GM21423 (cell line): ENCODE data around the gene KCNH1.

Experiments used
- ATAC-seq: cut with Tn5 transposase; IDR thresholded peaks from one replicate; pipeline ENCODE4 v1.9.1; 2021; ENCODE audit warnings: mild to moderate bottlenecking, moderate library complexity; ENCODE audit not compliant: unreplicated experiment

Gene KCNH1

DNA sequence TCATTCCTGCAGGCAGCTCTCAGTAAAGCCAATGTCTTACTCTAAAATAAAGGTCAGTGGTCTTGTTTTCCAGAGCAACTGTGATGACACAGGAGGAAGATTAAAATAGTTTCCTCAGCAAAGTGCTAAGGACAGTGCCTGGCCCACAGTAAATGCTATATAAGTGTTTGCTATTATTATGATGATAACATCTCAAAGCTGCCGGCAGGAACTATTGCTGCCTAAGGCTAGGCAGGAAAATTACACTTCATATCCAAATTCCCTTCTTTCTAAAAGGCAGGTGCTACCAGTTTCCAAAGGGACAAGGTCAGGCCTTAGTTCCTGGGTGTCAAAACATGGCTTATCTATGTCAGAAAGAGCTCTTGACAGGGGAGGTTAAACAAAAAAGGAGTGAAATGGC is 403.9 kb downstream of the KCNH1 start:
- no peak for ATAC-seq

- ATAC-seq, result no peak
These were observed 405.4 kb downstream of the KCNH1 start for GRCh38 chr1:210728437-210729149.

GRCh38 chr1:210727709-210728108 is 406.2 kb downstream of the KCNH1 start:
- no peak for ATAC-seq

- no peak for ATAC-seq
These were observed 407.3 kb downstream of the KCNH1 start for GRCh38 chr1:210726621-210727020.

DNA sequence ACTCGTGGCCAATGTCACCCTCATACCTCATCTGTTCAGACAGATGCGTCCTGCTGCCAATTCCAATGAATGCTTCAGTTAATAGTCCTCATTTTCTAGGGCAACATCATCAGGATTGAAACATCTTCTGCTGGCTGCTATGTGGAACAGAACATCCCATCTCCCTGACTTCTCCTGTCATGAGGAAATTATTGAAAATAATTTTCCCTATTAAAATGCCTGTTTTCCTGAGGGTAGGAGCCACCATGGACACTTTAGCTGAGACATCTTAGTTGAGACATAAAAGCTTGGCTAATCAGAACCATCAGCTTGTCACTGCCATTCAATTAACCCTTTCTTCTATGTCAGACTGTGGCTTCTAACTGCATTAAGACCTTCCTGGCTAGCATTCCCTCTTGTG is 409.2 kb downstream of the KCNH1 start:
- no peak for ATAC-seq

DNA sequence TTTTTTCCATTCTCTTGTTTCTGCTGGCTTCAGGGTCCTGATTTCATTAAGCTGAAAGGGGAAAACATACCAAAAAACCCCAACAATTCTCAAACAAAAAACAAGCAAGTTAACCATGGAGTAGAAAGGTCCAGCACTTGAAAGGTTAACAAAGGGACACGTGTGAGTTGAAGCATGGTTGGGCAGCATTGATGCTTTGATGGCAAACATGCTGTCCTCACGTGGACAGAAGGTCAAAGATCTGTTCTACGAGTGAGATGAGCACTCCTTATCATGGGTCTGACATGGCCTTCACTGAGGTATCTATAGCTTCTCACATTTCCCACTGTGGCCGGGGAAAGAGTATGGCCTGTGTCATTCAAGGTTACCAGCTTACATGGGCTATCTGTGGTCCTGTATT is 410.3 kb downstream of the KCNH1 start:
- ATAC-seq, result no peak

DNA sequence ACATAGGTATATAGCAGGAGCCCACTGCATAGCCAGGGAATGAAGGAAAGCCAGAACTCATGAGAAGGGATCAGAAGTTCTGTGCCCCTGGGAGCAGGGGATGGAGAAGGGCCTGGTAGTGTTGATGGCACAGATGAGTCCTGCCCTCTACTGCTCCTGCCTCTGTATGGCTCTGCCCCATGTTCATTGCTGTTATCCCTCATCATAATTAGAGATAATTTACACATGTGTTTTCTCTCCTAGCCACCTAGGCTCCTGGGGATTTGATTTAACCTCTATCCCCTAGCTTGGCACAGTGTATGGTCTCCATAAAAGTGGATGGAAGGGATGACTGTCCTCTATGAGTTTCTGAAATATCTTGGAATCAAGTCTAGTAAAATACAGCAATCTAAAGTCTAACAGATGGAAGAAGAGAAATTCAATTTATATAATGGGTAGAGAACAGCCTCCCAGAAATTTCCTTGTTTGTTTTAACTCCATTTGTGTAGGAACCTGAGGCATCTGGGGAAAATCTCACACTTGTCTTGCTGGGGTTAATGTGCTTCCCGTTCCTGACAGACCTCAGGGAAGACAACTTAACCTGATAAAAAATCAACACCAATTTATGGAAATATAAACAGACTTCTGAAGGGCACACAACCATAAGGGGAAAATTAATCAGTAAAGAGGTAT is 411.4 kb downstream of the KCNH1 start:
- no peak for ATAC-seq

- ATAC-seq, result no peak
These were observed 418.9 kb downstream of the KCNH1 start for GRCh38 chr1:210715072-210715471.

DNA sequence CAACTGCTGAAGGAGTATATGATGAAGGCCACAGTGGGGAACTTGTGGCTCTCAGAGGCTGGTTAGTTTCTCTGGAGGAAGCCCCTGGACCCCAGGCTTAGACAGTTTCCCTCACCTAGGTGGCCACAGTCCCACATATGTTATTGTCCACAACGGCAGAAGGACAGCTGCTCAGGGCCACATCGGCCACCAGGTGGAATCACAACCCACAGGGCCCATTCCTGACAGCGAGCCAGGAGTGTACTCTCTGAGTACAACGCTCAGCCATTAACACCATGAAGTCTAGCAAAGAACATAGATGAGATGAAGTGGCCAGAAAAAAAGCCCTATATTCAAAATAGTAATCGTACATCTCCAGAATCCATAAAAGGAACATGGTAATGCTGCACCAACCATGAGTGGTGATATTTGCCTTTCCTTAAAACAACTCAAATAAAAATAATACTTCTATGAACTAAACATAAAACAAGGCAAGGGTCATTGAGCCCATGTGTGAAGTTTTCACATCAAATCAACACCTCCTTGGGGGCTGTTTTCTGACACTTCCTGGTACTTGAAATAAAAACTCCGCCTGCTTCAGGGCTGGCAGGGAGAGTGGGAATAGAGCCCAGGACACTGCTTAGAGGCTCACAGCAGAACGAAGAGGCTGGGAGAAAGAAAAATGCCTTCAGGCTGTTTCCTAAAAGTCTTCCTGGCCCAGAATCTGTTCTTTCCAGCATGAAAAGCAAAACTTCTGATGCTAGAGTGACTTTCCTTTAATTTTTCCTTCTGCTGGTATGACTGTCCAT is 421.9 kb downstream of the KCNH1 start:
- ATAC-seq, result no peak

GRCh38 chr1:210709701-210710100 is 424.2 kb downstream of the KCNH1 start:
- no peak for ATAC-seq

DNA sequence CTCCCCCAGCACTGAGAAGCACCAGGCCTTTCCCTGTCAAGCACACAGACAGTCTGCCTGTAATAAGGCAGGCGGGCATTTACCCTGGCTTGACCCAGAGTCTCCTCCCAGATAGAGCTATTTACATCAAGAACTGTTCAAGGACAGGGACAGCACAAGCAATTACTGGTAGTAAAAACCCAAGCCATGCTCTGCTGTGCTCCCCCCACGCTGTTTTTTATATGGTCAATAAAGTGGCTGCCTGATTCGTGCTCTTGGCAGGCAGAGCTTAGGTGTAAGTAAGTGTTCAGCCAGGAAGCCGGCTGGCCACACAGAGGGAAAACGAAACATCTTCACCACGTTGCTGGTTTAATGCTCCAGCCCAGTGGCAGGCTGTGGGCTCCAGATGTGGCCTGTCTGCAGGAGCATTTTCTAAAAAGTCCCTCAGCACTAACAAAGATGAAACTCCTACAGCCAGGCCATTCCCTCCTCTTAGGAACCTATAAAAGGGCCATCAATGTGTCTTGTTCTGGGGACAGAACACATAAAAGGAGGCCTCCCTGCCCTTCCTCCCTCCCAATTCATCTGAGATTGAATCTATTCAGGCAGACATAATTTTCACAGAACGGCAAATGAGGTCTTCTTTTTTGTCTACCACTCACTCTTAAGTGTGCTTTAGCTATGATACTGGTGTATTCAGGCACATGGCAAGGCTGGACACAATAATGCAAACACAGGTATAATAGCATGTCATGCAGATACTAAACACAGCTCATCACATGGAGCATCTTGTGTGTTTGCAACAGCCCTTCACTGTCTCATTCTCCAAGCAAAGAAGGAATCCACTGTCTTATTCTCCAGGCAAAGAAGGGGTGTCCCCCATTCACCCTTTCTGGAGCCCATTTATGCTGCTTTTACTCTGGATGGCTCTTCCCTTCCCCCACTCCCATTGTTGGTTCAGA is 426.4 kb downstream of the KCNH1 start:
- no peak for ATAC-seq

DNA sequence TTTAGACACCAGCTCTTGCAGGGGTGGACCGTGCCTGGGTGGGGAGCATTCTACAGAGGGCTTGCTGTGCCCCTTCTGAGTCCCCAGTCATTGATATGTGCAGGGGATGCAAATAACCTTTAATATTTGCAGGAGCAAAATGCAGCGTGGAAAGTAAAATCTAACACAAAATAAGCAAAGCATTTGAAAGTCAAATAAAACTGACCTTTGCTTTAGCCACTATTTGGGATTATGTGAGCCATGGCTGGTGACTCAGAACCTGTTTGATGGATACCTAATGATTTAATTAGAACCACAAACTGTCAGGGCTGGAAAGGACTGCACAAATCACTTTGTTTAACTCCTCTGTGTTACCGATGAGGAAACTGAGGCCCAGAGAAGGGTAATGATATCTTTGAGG is 427.7 kb downstream of the KCNH1 start:
- ATAC-seq, result no peak

- no peak for ATAC-seq
These were observed 428.9 kb downstream of the KCNH1 start for GRCh38 chr1:210705086-210705485.

- no peak for ATAC-seq
These were observed 430.4 kb downstream of the KCNH1 start for GRCh38 chr1:210703593-210703992.

GRCh38 chr1:210702506-210702905 is 431.4 kb downstream of the KCNH1 start:
- ATAC-seq, result no peak

DNA sequence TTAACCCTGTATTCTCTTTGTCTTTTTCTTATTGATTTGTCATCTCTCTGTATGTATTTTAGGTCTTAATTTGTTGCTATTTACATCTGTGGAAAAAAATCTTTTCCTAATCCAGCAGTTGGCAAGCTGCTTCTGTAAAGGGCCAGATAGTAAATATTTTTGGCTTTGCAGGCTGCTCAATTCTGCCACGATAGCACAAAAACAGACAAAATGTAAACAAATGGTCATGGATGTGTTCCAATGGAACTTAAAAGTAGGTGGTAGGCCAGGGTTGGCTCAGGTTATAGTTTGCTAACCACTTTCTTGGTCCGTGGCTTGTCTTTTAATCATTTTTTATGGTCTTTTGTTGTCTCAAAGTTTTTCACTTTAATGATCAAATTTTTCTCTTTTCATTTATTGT is 433.4 kb downstream of the KCNH1 start:
- ATAC-seq, result no peak

DNA sequence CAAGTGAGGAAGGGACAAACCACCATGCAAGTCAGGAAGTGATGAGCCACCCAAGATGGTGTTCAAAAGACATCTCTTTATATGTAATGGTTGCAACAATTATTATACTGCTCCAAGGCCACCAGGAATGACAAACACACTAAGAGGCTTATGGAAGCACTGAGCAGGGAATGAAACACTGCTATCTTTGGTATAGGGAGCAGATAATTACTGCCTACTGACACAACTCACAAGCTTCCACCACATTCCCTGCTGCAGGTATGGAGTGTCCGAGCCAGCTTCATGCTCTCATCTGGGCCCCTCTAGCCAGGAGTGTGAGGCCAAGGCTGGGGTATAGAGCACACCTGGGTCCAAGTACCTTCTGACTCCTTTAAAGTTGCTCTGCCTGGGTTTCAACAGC is 433.9 kb downstream of the KCNH1 start:
- no peak for ATAC-seq

GRCh38 chr1:210698661-210699060 is 435.3 kb downstream of the KCNH1 start:
- ATAC-seq, result no peak

- no peak for ATAC-seq
These were observed 436.8 kb downstream of the KCNH1 start for GRCh38 chr1:210697185-210697584.

DNA sequence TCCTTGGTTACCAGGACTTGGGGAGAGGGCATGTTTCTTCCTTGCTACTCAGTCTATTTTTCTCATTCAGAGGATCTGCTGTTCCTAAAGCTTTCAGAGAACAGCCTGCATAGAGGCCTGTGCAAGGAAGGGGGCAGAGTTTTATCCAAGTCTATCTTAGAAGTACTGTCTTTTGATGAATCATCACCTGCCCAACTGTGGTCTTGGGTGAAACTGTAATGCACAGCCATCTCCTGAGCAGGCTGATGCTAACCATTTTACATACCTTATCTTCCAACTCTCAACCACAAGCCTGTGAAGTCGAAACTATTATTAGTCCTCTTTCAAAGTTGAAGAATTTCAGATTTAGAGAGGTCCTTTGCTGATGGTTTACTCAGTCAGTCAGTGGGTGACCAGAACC is 437.2 kb downstream of the KCNH1 start:
- ATAC-seq, result peak; percentile 96

GRCh38 chr1:210695026-210695425 is 438.9 kb downstream of the KCNH1 start:
- no peak for ATAC-seq
